Activated CD4-positive, alpha-beta T cell treated with anti-CD3 and anti-CD28 coated beads for 36 hours (primary cell): ENCODE data around the gene CDH18. TPM values are rescaled to one million over a fixed set of nuclear protein-coding genes. Genes with fewer than 3 reads are reported as not detected.

Source experiments
- ATAC-seq: fragments of 200-7000 bp; cut with Tn5 transposase; one replicate; pipeline ENCODE4 v1.10.0; 2021; ENCODE audit warnings: mild to moderate bottlenecking, moderate library complexity
- CTCF ChIA-PET: fragments of 350-600 bp; sonication (Branson Sonifier 250); formaldehyde crosslinking; loops from one replicate; lab custom pipeline; 2021; ENCODE audit warnings: antibody characterized with exemption; lab: Charles Lee
- POLR2A ChIA-PET: fragments of 350-600 bp; sonication (Branson Sonifier 250); formaldehyde crosslinking; loops from one replicate; lab custom pipeline; 2021; ENCODE audit warnings: antibody characterized with exemption, inconsistent platforms; lab: Charles Lee
- DNase-seq: peaks from one replicate; pipeline ENCODE4 v3.0.0-alpha.2; 2020
- H3K27ac Mint-ChIP-seq: one replicate; pipeline ENCODE4 v1.8.0; 2021; ENCODE audit warnings: mixed read lengths
- H3K27me3 Mint-ChIP-seq: one replicate; pipeline ENCODE4 v1.8.0; 2021; ENCODE audit warnings: mixed read lengths
- H3K36me3 Mint-ChIP-seq: one replicate; pipeline ENCODE4 v1.8.0; 2021; ENCODE audit warnings: low read depth, mixed read lengths
- H3K4me1 Mint-ChIP-seq: one replicate; pipeline ENCODE4 v1.8.0; 2021; ENCODE audit warnings: mixed read lengths
- H3K4me3 Mint-ChIP-seq: one replicate; pipeline ENCODE4 v1.8.0; 2021; ENCODE audit warnings: mild to moderate bottlenecking, moderate library complexity, mixed read lengths
- H3K9me3 Mint-ChIP-seq: one replicate; pipeline ENCODE4 v1.8.0; 2021; ENCODE audit warnings: low read depth, mixed read lengths
- intact Hi-C, 2 experiments: fragments of 100-400 bp; cut with DNase I in 1 of 2; cut with micrococcal nuclease in 1 of 2; formaldehyde crosslinking; loops; one replicate each; pipeline versions ENCODE4 v1.14.2 to v1.15.1; 2022 to 2024; cut with DNase I, micrococcal nuclease
- total RNA-seq, 2 experiments: library from RNA; stranded (reverse); gene quantifications; one replicate each; pipeline ENCODE4 v1.2.3, GENCODE V29; 2021

CDH18 gene
- total RNA-seq, 2 experiments from 2014 or later: not detected

- H3K27ac Mint-ChIP-seq: no peak overlapping the region
- no peaks in the 10 kb centered on the region for H3K27me3 Mint-ChIP-seq
- no peak for DNase-seq
- intact Hi-C loops: no loop called here
- peaks cover 4% of the 10 kb centered on the region for H3K9me3 Mint-ChIP-seq
- CTCF ChIA-PET: no interaction called here
- POLR2A ChIA-PET: interaction anchor here (0.6 kb wide), 1 partner anchor 39 kb away, joined by 3 read pairs; no protein-coding TSS in a partner anchor
- H3K4me3 Mint-ChIP-seq: no peak overlapping the region
- no peak for ATAC-seq
- H3K36me3 Mint-ChIP-seq: no peaks in the 10 kb centered on the region
- no peaks in the 10 kb centered on the region for H3K4me1 Mint-ChIP-seq
Measured at GRCh38 chr5:19986806-19987205, 1.2 kb downstream of the CDH18 start.

DNA sequence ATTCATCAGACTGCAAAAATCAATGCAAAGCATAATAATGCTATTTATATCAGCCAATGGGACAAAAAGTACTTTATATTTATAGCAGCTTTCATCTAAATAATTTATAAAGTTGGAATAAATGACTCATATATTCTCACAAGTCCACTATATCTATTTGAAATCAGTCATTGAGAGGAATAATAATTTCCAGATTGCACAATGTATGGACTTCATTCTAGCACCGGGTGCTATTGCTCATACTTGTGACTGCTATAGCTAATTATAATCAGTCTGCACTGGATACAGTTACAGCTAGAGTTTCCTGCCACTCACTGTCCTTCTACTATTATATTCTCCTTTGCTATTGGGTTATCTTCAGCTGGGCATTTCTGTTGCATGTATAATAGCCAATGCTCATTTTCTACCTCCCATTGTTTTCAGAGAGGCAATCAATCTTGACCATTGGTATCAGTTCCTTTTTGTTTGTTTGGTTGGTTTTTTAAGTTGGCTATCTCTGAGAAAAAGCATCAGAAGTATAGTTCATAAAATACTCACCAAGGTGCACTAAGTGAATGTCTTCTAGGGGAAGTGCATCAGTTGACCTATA is 1.9 kb downstream of the CDH18 start:
- ATAC-seq (no peak), DNase-seq (no peak)
- POLR2A ChIA-PET: no interaction called here
- CTCF ChIA-PET: no interaction called here
- Mint-ChIP-seq H3K27ac (no peak overlapping the region), H3K4me1 (no peaks in the 10 kb centered on the region), H3K27me3 (no peaks in the 10 kb centered on the region), H3K4me3 (no peak overlapping the region), H3K36me3 (no peaks in the 10 kb centered on the region), H3K9me3 (peaks cover 4% of the 10 kb centered on the region)
- intact Hi-C loops: no loop called here

DNA sequence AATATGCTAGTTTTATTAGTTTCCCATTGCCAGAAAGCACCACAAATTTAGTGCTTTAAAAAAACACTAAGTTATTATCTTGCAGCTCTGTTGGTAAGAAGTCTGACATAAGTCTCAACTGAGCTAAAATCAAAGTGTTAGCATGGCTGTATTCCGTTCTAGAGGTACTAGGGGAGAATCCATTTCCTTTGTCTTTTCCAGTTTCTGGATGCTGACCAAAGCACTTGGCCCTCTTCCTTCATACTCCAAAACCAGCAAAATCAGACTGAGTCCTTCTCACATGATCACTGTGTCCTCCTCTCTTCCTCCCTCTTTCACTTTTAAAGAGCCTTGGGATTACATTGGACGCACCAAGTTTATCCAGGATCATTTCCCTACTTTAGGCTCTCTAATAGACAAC is 9.5 kb downstream of the CDH18 start:
- no peak for ATAC-seq
- no peak overlapping the region for H3K4me3 Mint-ChIP-seq
- DNase-seq: no peak
- ChIA-PET POLR2A (no interaction called here), CTCF (no interaction called here)
- peaks cover 11% of the 10 kb centered on the region for H3K9me3 Mint-ChIP-seq
- no peaks in the 10 kb centered on the region for H3K4me1 Mint-ChIP-seq
- H3K36me3 Mint-ChIP-seq: no peaks in the 10 kb centered on the region
- no peak overlapping the region for H3K27ac Mint-ChIP-seq
- no peaks in the 10 kb centered on the region for H3K27me3 Mint-ChIP-seq
- intact Hi-C loops: no loop called here

DNA sequence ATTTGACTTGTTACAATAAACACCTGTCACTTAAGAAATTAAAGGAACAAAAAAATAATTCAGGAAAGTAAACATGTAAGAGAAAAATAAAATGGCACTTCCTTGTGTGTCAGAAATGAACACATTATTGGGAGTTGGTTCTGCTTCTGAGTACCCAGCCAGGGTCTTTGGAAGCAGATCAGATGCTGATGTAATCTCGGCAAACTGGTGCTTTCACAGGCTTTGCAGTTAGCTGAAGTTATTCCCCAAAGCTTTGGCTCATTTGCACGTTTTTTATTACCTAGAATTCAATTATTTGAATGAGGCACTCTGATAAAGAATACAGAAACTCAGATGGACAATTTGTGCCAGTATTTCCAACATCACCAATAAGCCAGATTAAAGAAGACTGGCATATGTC is 10.9 kb downstream of the CDH18 start:
- POLR2A ChIA-PET: no interaction called here
- no peaks in the 10 kb centered on the region for H3K36me3 Mint-ChIP-seq
- no peak for ATAC-seq
- peaks cover 11% of the 10 kb centered on the region for H3K9me3 Mint-ChIP-seq
- no peak for DNase-seq
- intact Hi-C loops: no loop called here
- H3K27ac Mint-ChIP-seq: no peak overlapping the region
- no peaks in the 10 kb centered on the region for H3K27me3 Mint-ChIP-seq
- H3K4me1 Mint-ChIP-seq: no peaks in the 10 kb centered on the region
- CTCF ChIA-PET: no interaction called here
- no peak overlapping the region for H3K4me3 Mint-ChIP-seq

- Mint-ChIP-seq H3K4me3 (no peak overlapping the region), H3K4me1 (no peaks in the 10 kb centered on the region), H3K27ac (no peak overlapping the region), H3K36me3 (no peaks in the 10 kb centered on the region), H3K9me3 (peaks cover 11% of the 10 kb centered on the region), H3K27me3 (no peaks in the 10 kb centered on the region)
- ATAC-seq (no peak), DNase-seq (no peak)
- ChIA-PET POLR2A (no interaction called here), CTCF (no interaction called here)
- intact Hi-C loops: no loop called here
Measured at GRCh38 chr5:19975795-19976194, 12.2 kb downstream of the CDH18 start.

GRCh38 chr5:19960451-19960850 is 27.5 kb downstream of the CDH18 start:
- CTCF ChIA-PET: no interaction called here
- DNase-seq: no peak
- Mint-ChIP-seq H3K36me3 (no peaks in the 10 kb centered on the region), H3K27ac (no peak overlapping the region), H3K4me3 (no peak overlapping the region), H3K9me3 (peaks cover 4% of the 10 kb centered on the region), H3K27me3 (no peaks in the 10 kb centered on the region), H3K4me1 (no peaks in the 10 kb centered on the region)
- intact Hi-C loops: no loop called here
- POLR2A ChIA-PET: no interaction called here
- no peak for ATAC-seq

DNA sequence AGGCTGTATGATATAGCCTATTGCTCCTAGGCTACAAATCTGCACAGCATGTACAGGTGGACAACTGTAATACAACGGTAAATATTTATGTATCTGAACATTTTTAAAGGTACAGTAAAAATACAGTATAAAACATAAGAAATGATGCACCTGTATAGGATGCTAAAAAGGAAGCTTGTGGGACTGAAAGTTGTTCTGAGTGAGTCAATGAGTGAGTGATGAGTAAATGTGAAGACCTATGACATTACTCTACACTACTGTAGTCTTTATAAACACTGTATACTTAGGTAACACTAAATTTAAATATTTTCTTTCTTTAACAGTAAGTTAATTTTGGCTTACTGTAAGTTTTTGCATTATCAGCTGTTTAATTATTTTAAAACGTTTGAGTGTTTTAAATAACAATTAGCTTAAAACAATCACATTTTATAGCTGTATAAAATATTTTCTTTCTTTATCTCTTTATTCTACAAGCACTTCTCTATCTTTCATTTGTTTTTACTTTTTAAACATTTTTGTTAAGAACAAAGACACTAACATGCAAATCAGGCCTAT is 28.1 kb downstream of the CDH18 start:
- CTCF ChIA-PET: no interaction called here
- no peak overlapping the region for H3K4me3 Mint-ChIP-seq
- intact Hi-C loops: no loop called here
- H3K9me3 Mint-ChIP-seq: peaks cover 4% of the 10 kb centered on the region
- H3K4me1 Mint-ChIP-seq: no peaks in the 10 kb centered on the region
- ATAC-seq (no peak), DNase-seq (no peak)
- H3K36me3 Mint-ChIP-seq: no peaks in the 10 kb centered on the region
- POLR2A ChIA-PET: no interaction called here
- no peak overlapping the region for H3K27ac Mint-ChIP-seq
- H3K27me3 Mint-ChIP-seq: no peaks in the 10 kb centered on the region

GRCh38 chr5:19950897-19951296 is 37.1 kb downstream of the CDH18 start:
- H3K36me3 Mint-ChIP-seq: no peaks in the 10 kb centered on the region
- intact Hi-C loops: no loop called here
- CTCF ChIA-PET: no interaction called here
- no peak for ATAC-seq
- H3K9me3 Mint-ChIP-seq: peaks cover 9% of the 10 kb centered on the region
- no peaks in the 10 kb centered on the region for H3K27me3 Mint-ChIP-seq
- H3K4me3 Mint-ChIP-seq: no peak overlapping the region
- DNase-seq: no peak
- POLR2A ChIA-PET: no interaction called here
- H3K4me1 Mint-ChIP-seq: no peaks in the 10 kb centered on the region
- H3K27ac Mint-ChIP-seq: no peak overlapping the region

- intact Hi-C loops: no loop called here
- DNase-seq: no peak
- peaks cover 14% of the 10 kb centered on the region for H3K9me3 Mint-ChIP-seq
- ChIA-PET POLR2A (no interaction called here), CTCF (interaction anchor here (0.9 kb wide), 1 partner anchor 9 kb away, joined by 3 read pairs; no protein-coding TSS in a partner anchor)
- H3K36me3 Mint-ChIP-seq: no peaks in the 10 kb centered on the region
- no peak for ATAC-seq
- H3K4me3 Mint-ChIP-seq: no peak overlapping the region
- no peak overlapping the region for H3K27ac Mint-ChIP-seq
- no peaks in the 10 kb centered on the region for H3K4me1 Mint-ChIP-seq
- no peaks in the 10 kb centered on the region for H3K27me3 Mint-ChIP-seq
Measured at GRCh38 chr5:19940192-19940591, 47.8 kb downstream of the CDH18 start.

DNA sequence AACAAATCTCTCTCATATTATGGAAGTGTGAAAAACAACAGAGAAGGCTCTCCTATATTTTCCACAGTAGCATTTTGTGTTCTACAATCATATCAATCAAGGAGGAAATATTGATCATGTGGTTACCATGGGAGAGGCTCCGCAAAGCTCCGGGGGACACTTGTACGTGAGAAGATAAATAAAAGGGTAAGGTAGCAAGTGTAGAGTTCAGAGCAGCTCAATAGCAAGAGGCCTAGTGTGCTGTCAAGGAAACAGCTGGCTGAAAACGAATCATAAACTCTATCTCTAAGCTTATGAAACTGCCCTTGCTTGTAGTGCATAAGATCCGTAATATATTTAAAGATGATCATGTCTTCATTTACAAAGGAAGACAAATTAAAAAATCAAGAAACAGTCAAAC is 57.5 kb downstream of the CDH18 start:
- Mint-ChIP-seq H3K36me3 (no peaks in the 10 kb centered on the region), H3K4me1 (no peaks in the 10 kb centered on the region), H3K27ac (no peak overlapping the region), H3K4me3 (no peak overlapping the region), H3K27me3 (no peaks in the 10 kb centered on the region), H3K9me3 (peaks cover 10% of the 10 kb centered on the region)
- intact Hi-C loops: no loop called here
- ATAC-seq (no peak), DNase-seq (no peak)
- POLR2A ChIA-PET: no interaction called here
- CTCF ChIA-PET: interaction anchor here (0.9 kb wide), 1 partner anchor 10 kb away, joined by 3 read pairs; no protein-coding TSS in a partner anchor

GRCh38 chr5:19928562-19929421 is 59.2 kb downstream of the CDH18 start:
- ChIA-PET CTCF (no interaction called here), POLR2A (no interaction called here)
- H3K27ac Mint-ChIP-seq: no peak overlapping the region
- ATAC-seq (peak; percentile 36), DNase-seq (no peak)
- H3K4me3 Mint-ChIP-seq: no peak overlapping the region
- H3K27me3 Mint-ChIP-seq: no peaks in the 10 kb centered on the region
- no peaks in the 10 kb centered on the region for H3K4me1 Mint-ChIP-seq
- H3K9me3 Mint-ChIP-seq: peaks cover 9% of the 10 kb centered on the region
- intact Hi-C loops: no loop called here
- no peaks in the 10 kb centered on the region for H3K36me3 Mint-ChIP-seq

GRCh38 chr5:19927919-19928318 is 60.1 kb downstream of the CDH18 start:
- Mint-ChIP-seq H3K36me3 (no peaks in the 10 kb centered on the region), H3K4me1 (no peaks in the 10 kb centered on the region), H3K27ac (no peak overlapping the region), H3K9me3 (peaks cover 12% of the 10 kb centered on the region), H3K4me3 (no peak overlapping the region), H3K27me3 (no peaks in the 10 kb centered on the region)
- ChIA-PET POLR2A (no interaction called here), CTCF (no interaction called here)
- intact Hi-C loops: no loop called here
- ATAC-seq (no peak), DNase-seq (no peak)
